ENCODE results near the gene DNAL4.
A peak's percentile ranks its signal among the peaks of the same experiment; 100 is the strongest.

Gene DNAL4, protein sequence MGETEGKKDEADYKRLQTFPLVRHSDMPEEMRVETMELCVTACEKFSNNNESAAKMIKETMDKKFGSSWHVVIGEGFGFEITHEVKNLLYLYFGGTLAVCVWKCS

DNA sequence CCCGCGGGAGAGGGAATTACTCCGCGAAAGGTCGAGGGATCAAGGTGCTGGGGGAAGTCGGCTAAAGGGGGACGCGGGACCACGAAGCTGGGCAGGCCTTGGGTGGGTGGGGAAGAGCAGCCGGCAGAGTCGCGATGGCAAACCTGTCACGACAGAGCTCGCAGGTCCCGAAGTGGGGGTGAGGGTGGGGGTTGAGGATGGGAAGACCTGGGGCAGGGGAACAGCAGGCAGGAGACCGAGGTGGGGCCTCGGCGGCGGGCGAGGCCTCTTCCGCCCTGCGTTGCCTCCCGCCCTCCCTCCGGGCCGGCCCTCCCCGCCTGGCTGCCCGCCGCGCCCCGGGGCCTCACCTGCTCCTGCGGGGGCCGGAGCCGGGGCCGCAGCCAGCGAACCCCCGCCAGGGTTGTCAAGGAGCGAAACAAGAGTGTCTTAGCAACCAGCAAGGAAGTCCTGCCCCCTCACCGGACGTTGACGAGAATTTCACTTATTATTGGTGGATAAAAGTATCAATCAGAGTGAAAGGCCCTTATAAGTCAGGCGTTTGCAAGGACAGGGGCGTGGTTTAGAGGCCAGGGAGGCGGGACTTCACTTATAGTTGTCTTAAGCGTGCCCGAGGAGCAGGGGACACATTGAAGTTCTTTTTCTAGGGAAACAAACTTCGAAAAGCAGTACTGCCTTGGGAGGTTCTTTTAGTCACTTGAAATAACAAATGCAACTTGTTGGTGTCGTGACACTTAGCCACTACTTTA, at the start of gene DNAL4:
TSS of gene DNAL4 (minus strand) at position 423 of the 746 bp plus-strand sequence. CDS start 11,412 bp downstream, outside the sequence.
- peak; percentile 96 for DNase-seq (ENCODE audit: low read depth in 2 of 2)

DNA sequence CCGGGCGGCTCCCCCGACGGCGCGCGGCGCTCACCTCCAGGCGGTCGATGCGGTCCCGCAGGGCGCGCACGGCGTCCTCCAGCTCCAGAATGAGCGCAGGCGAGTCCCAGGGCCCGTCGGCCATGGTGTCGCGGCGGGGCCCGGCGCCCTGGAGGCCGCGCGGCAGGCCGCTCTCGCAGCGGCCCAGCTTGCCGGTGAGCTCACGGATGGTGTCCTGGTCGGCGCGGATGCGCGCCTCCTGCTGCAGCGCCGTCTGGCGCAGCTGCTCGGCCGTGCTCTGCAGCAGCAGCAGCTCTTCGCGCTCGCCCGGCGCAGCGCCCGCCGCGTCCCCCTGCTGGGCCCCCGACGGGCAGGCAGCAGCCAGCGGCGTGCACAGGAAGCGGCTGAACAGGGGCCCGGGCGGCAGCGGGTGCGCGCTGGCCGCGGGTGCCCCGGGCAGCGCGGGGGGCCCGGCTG, 49.3 kb upstream of the DNAL4 start:
- peak; percentile 40 to 42 for DNase-seq (ENCODE audit: low read depth in 2 of 2)

- no peak for DNase-seq (ENCODE audit: low read depth in 2 of 2)
Measured at GRCh38 chr22:38842512-38843200, 48.7 kb upstream of the DNAL4 start.

DNA sequence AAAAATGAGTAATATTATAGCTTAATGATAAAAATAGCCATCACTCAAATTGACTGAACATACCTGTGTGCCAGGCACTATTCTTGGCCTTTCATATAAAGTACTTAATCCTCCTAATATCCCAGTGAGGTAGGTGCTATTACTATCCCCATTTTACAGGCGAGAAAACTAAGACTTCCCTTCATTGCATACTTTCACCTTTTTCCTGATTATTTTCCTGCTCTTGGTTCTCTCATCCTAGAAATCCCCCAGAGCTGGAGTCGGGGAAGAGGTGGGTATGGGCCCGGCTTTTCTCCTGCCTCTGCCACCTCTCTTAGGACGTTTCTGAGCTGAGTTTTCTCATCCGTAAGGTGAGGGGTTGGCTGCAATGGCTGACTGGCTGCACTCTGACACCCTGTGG, 47.7 kb upstream of the DNAL4 start:
- DNase-seq (ENCODE audit: low read depth in 2 of 2): no peak

- no peak for DNase-seq (ENCODE audit: low read depth in 2 of 2)
Measured at GRCh38 chr22:38841211-38841610, 47.3 kb upstream of the DNAL4 start.

GRCh38 chr22:38840129-38840528, 46.2 kb upstream of the DNAL4 start:
- DNase-seq (ENCODE audit: low read depth in 2 of 2): no peak

- DNase-seq (ENCODE audit: low read depth in 2 of 2): no peak
Measured at GRCh38 chr22:38839686-38840085, 45.7 kb upstream of the DNAL4 start.

GRCh38 chr22:38837414-38837928, 43.5 kb upstream of the DNAL4 start:
- no peak for DNase-seq (ENCODE audit: low read depth in 2 of 2)

- no peak for DNase-seq (ENCODE audit: low read depth in 2 of 2)
Measured at GRCh38 chr22:38835888-38836301, 42.0 kb upstream of the DNAL4 start.

GRCh38 chr22:38834991-38835390, 41.0 kb upstream of the DNAL4 start:
- no peak for DNase-seq (ENCODE audit: low read depth in 2 of 2)

DNA sequence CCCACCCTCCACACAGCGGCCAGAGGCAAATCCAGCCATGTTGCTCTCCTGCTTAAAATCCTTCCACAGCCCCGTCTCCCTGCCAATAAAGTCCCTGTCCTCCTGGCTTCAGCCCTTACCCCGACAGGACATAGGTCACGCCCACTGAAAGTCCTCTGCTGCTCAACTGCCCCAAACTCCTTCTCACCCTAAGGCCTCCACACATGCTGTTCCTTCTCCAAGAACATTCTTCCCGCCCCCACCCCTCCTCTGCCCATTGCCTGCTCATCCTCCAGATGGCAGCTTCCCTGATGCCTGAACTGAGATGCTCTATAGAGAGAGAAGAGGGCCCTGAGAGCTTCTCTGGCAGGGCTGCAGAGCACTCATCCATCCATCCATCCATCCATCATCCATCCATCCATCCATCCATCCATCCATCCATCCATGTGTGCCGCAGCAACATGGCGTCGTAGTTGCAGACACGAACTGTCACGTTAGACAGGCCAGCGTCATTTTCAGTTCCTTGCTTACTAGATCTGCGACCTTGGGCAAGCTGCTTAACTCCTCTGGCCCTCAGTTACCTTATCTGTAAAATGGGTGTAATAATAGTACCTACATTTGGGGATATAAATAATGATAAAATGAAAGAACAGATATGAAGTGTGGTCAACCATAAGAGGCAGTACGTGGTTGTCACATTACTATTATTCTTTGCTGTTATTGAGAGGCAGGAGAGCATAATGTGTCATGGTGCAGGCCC, 40.4 kb upstream of the DNAL4 start:
- DNase-seq (ENCODE audit: low read depth in 2 of 2): no peak

- DNase-seq (ENCODE audit: low read depth in 2 of 2): no peak
Measured at GRCh38 chr22:38833061-38833460, 39.1 kb upstream of the DNAL4 start.

GRCh38 chr22:38832005-38832978, 38.3 kb upstream of the DNAL4 start:
- no peak for DNase-seq (ENCODE audit: low read depth in 2 of 2)

DNA sequence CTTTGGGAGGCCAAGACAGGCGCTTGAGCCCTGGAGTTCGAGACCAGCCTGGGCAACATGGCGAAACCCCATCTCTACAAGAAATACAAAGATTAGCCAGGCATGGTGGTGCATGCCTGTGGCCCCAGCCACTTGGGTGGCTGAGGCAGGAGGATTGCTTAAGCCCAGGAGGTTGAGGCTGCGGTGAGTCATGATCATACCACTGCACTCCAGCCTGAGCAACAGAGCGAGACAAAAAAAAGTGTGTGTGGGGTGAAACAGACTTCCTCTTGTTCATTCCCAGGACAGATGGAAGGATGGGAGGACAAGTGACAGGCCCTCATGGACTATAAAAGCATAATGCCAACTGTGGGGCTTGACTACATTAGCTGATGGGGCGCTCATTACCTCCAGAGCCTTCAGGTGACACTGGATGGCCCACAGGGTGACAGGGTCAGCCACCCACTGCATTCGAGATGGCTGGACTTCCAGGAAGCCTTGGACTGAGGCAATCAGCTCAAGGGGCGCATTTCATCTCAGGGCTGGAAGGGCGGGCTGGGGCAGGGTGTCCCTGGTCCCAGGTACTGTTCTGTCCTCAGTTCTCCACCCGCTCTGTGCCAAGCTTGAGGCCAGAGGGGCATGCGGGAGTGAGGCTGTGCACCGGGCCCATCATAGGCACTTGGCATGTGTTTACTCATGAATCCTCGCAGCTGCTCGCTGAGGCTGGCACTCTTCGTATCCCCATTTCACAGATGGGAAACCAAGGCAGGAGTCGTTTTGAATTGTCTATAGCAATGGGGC, 37.4 kb upstream of the DNAL4 start:
- DNase-seq (ENCODE audit: low read depth in 2 of 2): no peak

DNA sequence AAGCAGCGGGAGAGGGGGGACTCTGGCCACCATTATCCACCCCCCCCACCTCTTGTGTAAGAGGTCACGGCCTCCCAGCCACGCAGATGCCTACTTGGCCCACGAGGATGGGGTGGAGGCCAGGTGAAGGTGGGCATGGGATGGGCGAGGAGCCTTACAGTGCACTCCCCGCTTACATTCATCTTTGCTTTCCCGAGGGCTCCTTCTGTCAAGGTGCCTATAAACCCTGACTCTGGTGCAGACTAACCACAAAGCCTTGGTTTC, 36.8 kb upstream of the DNAL4 start:
- DNase-seq (ENCODE audit: low read depth in 2 of 2): no peak

DNA sequence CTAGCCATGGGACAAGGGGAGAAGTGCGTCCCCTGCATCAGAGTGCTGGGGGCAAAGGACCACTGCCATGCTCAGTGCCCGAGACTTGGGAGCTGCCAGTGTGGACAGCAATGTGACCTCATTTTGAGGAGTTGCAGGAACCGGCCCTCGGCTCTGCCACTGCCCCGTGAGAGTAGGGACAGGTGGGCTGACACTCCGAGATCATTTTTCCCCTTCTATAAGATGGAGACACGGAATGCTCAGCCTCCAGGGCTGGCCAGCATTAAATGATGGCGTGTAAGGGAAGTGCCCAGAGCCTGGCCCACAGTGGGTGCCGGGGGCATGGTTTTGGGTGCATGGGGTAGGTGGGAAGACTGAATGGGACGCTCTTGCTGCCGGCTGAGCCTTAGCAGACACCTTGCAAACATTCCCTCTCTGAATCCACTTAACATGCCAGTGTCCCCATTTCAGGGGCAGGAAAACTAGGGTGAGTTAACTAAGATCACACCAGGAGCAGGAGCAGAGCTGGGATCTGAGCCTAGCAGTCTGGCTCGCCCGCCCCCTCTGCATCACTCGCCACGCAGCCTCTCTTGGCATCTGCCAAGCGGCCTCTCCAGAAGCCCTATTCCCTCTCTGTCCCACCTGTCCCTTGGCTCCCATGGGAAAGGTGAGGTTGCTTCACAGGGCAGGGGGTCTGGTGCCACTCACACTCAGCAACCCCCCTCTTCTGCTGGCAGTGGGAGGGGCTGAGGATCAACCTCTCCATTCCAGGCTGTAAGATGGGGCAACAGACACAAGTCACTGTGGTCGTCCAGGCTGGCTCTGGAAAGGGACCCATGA, 36.3 kb upstream of the DNAL4 start:
- no peak for DNase-seq (ENCODE audit: low read depth in 2 of 2)

DNA sequence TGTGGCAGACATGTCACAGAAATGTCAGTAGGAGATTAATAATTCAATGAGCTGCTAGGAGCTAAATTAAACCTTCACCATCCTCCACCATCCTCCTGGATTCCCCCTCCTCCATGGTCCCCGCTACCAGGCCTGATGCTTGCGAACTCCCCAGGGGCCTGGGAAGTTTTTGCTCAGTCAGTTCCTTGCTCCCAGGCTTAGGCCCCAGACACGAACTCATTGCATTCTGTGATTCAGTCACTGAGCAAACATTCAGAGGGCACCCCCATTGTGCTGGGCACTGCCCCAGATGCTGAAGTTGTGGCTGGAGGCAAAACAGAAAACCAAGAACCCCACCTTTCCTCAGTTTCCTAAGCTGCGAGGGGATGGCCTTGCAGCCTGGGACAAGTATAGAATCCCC, 35.5 kb upstream of the DNAL4 start:
- no peak for DNase-seq (ENCODE audit: low read depth in 2 of 2)

DNA sequence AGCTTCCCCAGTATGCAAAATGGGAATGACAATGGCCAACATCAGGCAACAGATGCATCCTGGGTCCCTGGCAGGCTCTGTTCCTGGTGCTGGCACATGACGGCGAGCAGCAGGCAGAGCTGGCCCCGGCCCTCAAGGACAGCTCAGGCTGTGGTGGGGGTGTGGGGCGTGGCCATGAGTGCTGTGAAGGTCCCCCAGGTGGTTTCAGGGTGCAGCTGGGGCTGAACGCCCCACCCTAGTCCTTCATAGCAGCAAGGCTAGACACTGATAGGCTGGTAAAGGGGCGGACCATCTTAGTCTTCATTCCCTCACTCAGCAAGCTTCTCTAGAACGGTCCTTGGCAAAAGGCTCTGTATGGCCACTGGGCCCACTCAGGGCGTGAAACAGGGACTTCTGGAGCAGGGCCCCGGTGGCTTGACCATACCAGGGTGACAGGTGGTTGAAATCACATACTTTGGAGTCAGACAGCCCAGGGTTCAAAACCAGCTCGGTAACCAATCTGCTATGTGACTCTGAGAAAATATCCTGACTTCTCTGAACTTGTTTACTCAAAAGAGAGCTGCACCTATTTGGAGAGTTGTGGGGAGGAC, 34.8 kb upstream of the DNAL4 start:
- no peak for DNase-seq (ENCODE audit: low read depth in 2 of 2)

- no peak for DNase-seq (ENCODE audit: low read depth in 2 of 2)
Measured at GRCh38 chr22:38828191-38828590, 34.2 kb upstream of the DNAL4 start.

Measured in fibroblast of skin of left quadriceps (primary cell).